SK-N-SH (cell line): ENCODE measurements around the gene METTL21A. TPM values are rescaled to one million over a fixed set of nuclear protein-coding genes. Genes with fewer than 3 reads are reported as not detected.

ENCODE experiments used
- CTCF ChIA-PET: fragments of 300-600, 350-600 bp; formaldehyde crosslinking; extraction: SDS; loops from one replicate; lab custom pipeline; 2021; lab: Yijun Ruan, JAX
- POLR2A ChIA-PET: fragments of 350-600 bp; sonication (Branson Sonifier 250); formaldehyde crosslinking; extraction: SDS; loops from one replicate; lab custom pipeline; 2020; ENCODE audit warnings: antibody characterized with exemption, inconsistent platforms; lab: Yijun Ruan, JAX
- DNase-seq: peaks from one replicate; pipeline ENCODE4 v3.0.0; 2012
- H2AFZ ChIP-seq: fragments of 200-600 bp; sonication (generic); 2 replicates; pipeline ENCODE4 v1.8.1; 2016; ENCODE audit warnings: antibody characterized with exemption, mild to moderate bottlenecking, low read depth
- H3F3A ChIP-seq: fragments of 200-600 bp; sonication (generic); replicated peaks from 2 replicates; pipeline ENCODE3; 2016; ENCODE audit warnings: antibody characterized with exemption, mild to moderate bottlenecking; ENCODE audit not compliant: insufficient read depth
- H3K27ac ChIP-seq, 2 experiments: fragments of 200-500 bp in 1 of 2; fragments of 200-600 bp in 1 of 2; sonication (Bioruptor generic) in 1 of 2; sonication (generic), shearing (Covaris generic) in 1 of 2; 2 replicates each; pipeline versions ENCODE4 v1.5.1 to v1.6.1; 2014 to 2016; ENCODE audit warnings: low read depth in 2 of 2, inconsistent platforms in 1 of 2, low read length in 1 of 2, mild to moderate bottlenecking in 1 of 2, mixed read lengths in 1 of 2
- H3K27me3 ChIP-seq: fragments of 200-600 bp; sonication (generic), shearing (Covaris generic); 2 replicates; pipeline ENCODE4 v1.6.1; 2016; ENCODE audit warnings: mixed run types; ENCODE audit not compliant: insufficient read depth
- H3K36me3 ChIP-seq, 2 experiments: fragments of 200-500 bp in 1 of 2; fragments of 200-600 bp in 1 of 2; sonication (Bioruptor generic) in 1 of 2; sonication (generic) in 1 of 2; replicated peaks in 1 of 2; 2 replicates each; pipeline versions ENCODE3 to v1.5.1; 2014 to 2016; ENCODE audit warnings: low read length in 1 of 2, mild to moderate bottlenecking in 1 of 2; ENCODE audit not compliant: insufficient read depth in 2 of 2, control insufficient read depth in 1 of 2
- H3K4me1 ChIP-seq, 2 experiments: fragments of 200-500 bp in 1 of 2; fragments of 200-600 bp in 1 of 2; sonication (Bioruptor generic) in 1 of 2; sonication (generic), shearing (Covaris generic) in 1 of 2; 2 replicates each; pipeline versions ENCODE4 v1.5.1 to v1.6.1; 2014 to 2016; ENCODE audit warnings: low read depth in 1 of 2, low read length in 1 of 2, mixed run types in 1 of 2; ENCODE audit not compliant: insufficient read depth in 2 of 2, control insufficient read depth in 1 of 2
- H3K4me2 ChIP-seq: fragments of 200-600 bp; sonication (generic), shearing (Covaris generic); 2 replicates; pipeline ENCODE4 v1.6.1; 2017; ENCODE audit warnings: mixed run types
- H3K4me3 ChIP-seq, 2 experiments: fragments of 200-500 bp in 1 of 2; fragments of 200-600 bp in 1 of 2; sonication (Bioruptor generic) in 1 of 2; sonication (generic), shearing (Covaris generic) in 1 of 2; 2 replicates each; pipeline versions ENCODE4 v1.5.1 to v1.8.1; 2014 to 2016; ENCODE audit warnings: low read depth in 2 of 2, inconsistent platforms in 1 of 2, low read length in 1 of 2, mild to moderate bottlenecking in 1 of 2, mixed read lengths in 1 of 2, moderate library complexity in 1 of 2
- H3K79me2 ChIP-seq: fragments of 200-600 bp; sonication (generic); 2 replicates; pipeline ENCODE4 v1.8.1; 2017; ENCODE audit warnings: mild to moderate bottlenecking; ENCODE audit not compliant: insufficient read depth
- H3K9ac ChIP-seq: fragments of 200-600 bp; sonication (generic); 2 replicates; pipeline ENCODE4 v1.6.1; 2017; ENCODE audit warnings: mixed run types
- H3K9me2 ChIP-seq: fragments of 200-600 bp; sonication (generic); 2 replicates; pipeline ENCODE4 v1.6.1; 2017; ENCODE audit warnings: mixed run types
- H3K9me3 ChIP-seq: fragments of 200-600 bp; sonication (generic); 2 replicates; pipeline ENCODE4 v1.6.1; 2017; ENCODE audit warnings: mixed run types, mild to moderate bottlenecking, moderate library complexity
- H4K20me1 ChIP-seq: fragments of 200-600 bp; sonication (generic); 2 replicates; pipeline ENCODE4 v1.6.1; 2017; ENCODE audit warnings: mild to moderate bottlenecking, mixed run types; ENCODE audit not compliant: insufficient read depth
- CHD2 ChIP-seq: fragments of 150-350 bp; IDR thresholded peaks from 2 replicates; pipeline ENCODE4 v1.6.1; 2018; ENCODE audit warnings: low read length; ENCODE audit not compliant: partially characterized antibody
- CTCF ChIP-seq: fragments of 200-600 bp; sonication (generic); IDR thresholded peaks from 2 replicates; pipeline ENCODE4 v1.6.1; 2017; ENCODE audit warnings: antibody characterized with exemption, mild to moderate bottlenecking, moderate library complexity
- ELF1 ChIP-seq: IDR thresholded peaks from 2 replicates; pipeline ENCODE4 v1.4.0; 2012
- EZH2phosphoT487 ChIP-seq: fragments of 200-600 bp; sonication (generic); IDR thresholded peaks from 2 replicates; pipeline ENCODE4 v1.6.1; 2017; ENCODE audit warnings: low read depth, mixed run types, mild to moderate bottlenecking, antibody characterized with exemption, moderate library complexity, borderline replicate concordance
- FOSL2 ChIP-seq: IDR thresholded peaks from 2 replicates; pipeline ENCODE4 v1.4.0; 2012; ENCODE audit warnings: low read depth, mild to moderate bottlenecking, moderate library complexity, borderline replicate concordance
- FOXM1 ChIP-seq: IDR thresholded peaks from 2 replicates; pipeline ENCODE4 v1.4.0; 2012; ENCODE audit warnings: low read depth, mild to moderate bottlenecking
- GATA2 ChIP-seq: sonication (generic); formaldehyde crosslinking; IDR thresholded peaks from 2 replicates; pipeline ENCODE4 v1.5.0; 2020; ENCODE audit warnings: mild to moderate bottlenecking, missing genetic modification reagents
- IRF3 ChIP-seq: fragments of 150-350 bp; IDR thresholded peaks from 2 replicates; pipeline ENCODE4 v1.6.1; 2016; ENCODE audit warnings: mild to moderate bottlenecking, low read depth, low read length
- JUND ChIP-seq: IDR thresholded peaks from 2 replicates; pipeline ENCODE4 v1.4.0; 2012
- MAX ChIP-seq: IDR thresholded peaks from 2 replicates; pipeline ENCODE4 v1.4.0; 2012; ENCODE audit warnings: low read depth
- NRF1 ChIP-seq: IDR thresholded peaks from 2 replicates; pipeline ENCODE4 v1.6.1; 2012; ENCODE audit warnings: low read depth, mild to moderate bottlenecking, low read length
- RAD21 ChIP-seq: IDR thresholded peaks from 2 replicates; pipeline ENCODE4 v1.6.1; 2012; ENCODE audit warnings: mild to moderate bottlenecking, low read length
- RCOR1 ChIP-seq: fragments of 150-350 bp; IDR thresholded peaks from 2 replicates; pipeline ENCODE4 v1.6.1; 2017; ENCODE audit warnings: antibody characterized with exemption, low read length
- REST ChIP-seq: IDR thresholded peaks from 2 replicates; pipeline ENCODE4 v1.6.1; 2012; ENCODE audit warnings: mild to moderate bottlenecking, low read depth, low read length, moderate library complexity
- RFX5 ChIP-seq: IDR thresholded peaks from 2 replicates; pipeline ENCODE4 v1.6.1; 2012; ENCODE audit warnings: mild to moderate bottlenecking, improper control_type of control experiment, low read length
- SIN3A ChIP-seq: IDR thresholded peaks from 2 replicates; pipeline ENCODE4 v1.6.1; 2012; ENCODE audit warnings: low read depth, mild to moderate bottlenecking, low read length, moderate library complexity, borderline replicate concordance
- SMC3 ChIP-seq: IDR thresholded peaks from 2 replicates; pipeline ENCODE4 v1.6.1; 2012; ENCODE audit warnings: low read depth, low read length, improper control_type of control experiment
- TEAD4 ChIP-seq: IDR thresholded peaks from 2 replicates; pipeline ENCODE4 v1.4.0; 2012; ENCODE audit warnings: mild to moderate bottlenecking, borderline replicate concordance; ENCODE audit not compliant: insufficient read depth
- ZBTB33 ChIP-seq: IDR thresholded peaks from 2 replicates; pipeline ENCODE4 v1.4.0; 2012; ENCODE audit warnings: low read depth, borderline replicate concordance
- WGBS: methylation state at CpG from one replicate; pipeline ENCODE4 v1.1.6; 2017; ENCODE audit warnings: low lambda C conversion rate; 5-methylcytosine and 5-hydroxymethylcytosine counted together
- polyA plus RNA-seq, 3 experiments: library from polyadenylated mRNA; depleted of rRNA; stranded (reverse); fragments of >200 nt; gene quantifications; 2 replicates each; pipeline ENCODE4 v1.2.3, GENCODE V29; 2012

METTL21A gene
- polyA plus RNA-seq, 1 of the 3 experiments (the other 2 are of a cell fraction): 19.4 TPM

GRCh38 chr2:207594731-207595130, 30.5 kb downstream of the METTL21A start:
- H3K9me3 ChIP-seq: peaks cover 11% of the 10 kb centered on the region
- peaks cover 28 to 91% of the 10 kb centered on the region in 2 experiments for H3K36me3 ChIP-seq
- H2AFZ ChIP-seq: no peak overlapping the region
- no peaks in the 10 kb centered on the region for H3K9me2 ChIP-seq
- no peaks in the 10 kb centered on the region for H3K27me3 ChIP-seq
- ChIA-PET POLR2A (no interaction called here), CTCF (no interaction called here)
- H3K27ac ChIP-seq: no peak overlapping the region
- H3K4me1 ChIP-seq: peaks cover 0 to 5% of the 10 kb centered on the region in 2 experiments; a peak in 2 of 4 replicates
- H3F3A ChIP-seq: peaks cover 25% of the 10 kb centered on the region
- 94% methylated on average over 4 of the region's 4 CpGs for WGBS
- no peak overlapping the region for H3K4me3 ChIP-seq
- no peak for DNase-seq
- H3K4me2 ChIP-seq: no peak overlapping the region
- H4K20me1 ChIP-seq: no peaks in the 10 kb centered on the region
- peaks cover 41% of the 10 kb centered on the region; the same call in 1 of the 2 replicates for H3K79me2 ChIP-seq
- no peak overlapping the region for H3K9ac ChIP-seq
- TF ChIP-seq RCOR1 (no peak), GATA2 (no peak), RAD21 (no peak), RFX5 (no peak), CTCF (no peak), SIN3A (no peak), ZBTB33 (no peak), TEAD4 (no peak), ELF1 (no peak), FOSL2 (no peak), NRF1 (no peak), REST (no peak), JUND (no peak), IRF3 (no peak), MAX (no peak), EZH2phosphoT487 (no peak), FOXM1 (no peak), SMC3 (no peak), CHD2 (no peak)
